ENCODE measurements around the gene KRTAP10-3.
"Not testable (repeated sequence)": the region's sequence is repeated elsewhere in the genome, so short reads cannot be mapped to it uniquely, and the experiment has no call there.

The KRTAP10-3 gene

DNA sequence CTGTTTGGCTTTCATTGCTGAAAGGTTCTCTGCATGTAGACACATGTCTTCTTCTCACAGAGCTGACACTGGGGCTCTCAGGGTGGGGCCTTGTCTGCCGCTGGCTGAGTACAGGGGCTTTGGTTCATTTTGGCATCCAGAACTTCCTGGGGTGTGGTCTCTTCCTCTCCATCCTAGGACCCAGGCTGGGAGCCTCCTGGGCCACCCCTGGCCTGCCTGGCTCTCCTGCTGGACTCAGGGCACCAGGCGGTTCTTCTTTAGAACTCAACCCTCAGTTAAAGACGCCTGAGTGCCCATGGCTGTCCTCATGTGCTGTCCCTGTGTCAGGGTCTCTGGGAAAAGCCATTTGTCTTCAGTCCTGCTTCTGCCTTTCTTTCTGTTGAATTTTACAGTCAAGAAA is 27.3 kb upstream of the KRTAP10-3 start:
- H3K9ac ChIP-seq (ENCODE audit: low read length), result no peak overlapping the region
- no peak overlapping the region for H3K4me3 ChIP-seq (ENCODE audit: low read depth, low read length)
- no peak overlapping the region for H3K27ac ChIP-seq (ENCODE audit: low read depth, low read length)
- H3K9me3 ChIP-seq (ENCODE audit: control insufficient read depth, insufficient read depth, low read depth, low read length), result peaks cover 11% of the 10 kb centered on the region
- H3K4me1 ChIP-seq (ENCODE audit: control insufficient read depth, insufficient read depth, low read length), result peaks cover 3% of the 10 kb centered on the region; the same call in 1 of the 2 replicates
- H3K36me3 ChIP-seq (ENCODE audit: control insufficient read depth, insufficient read depth, low read length), result no peaks in the 10 kb centered on the region
- H3K27me3 ChIP-seq (ENCODE audit: control insufficient read depth, insufficient read depth, low read length), result no peaks in the 10 kb centered on the region

GRCh38 chr21:44583800-44584147 is 25.2 kb upstream of the KRTAP10-3 start:
- H3K36me3 ChIP-seq (ENCODE audit: control insufficient read depth, insufficient read depth, low read length), result no peaks in the 10 kb centered on the region
- no peaks in the 10 kb centered on the region for H3K27me3 ChIP-seq (ENCODE audit: control insufficient read depth, insufficient read depth, low read length)
- H3K4me1 ChIP-seq (ENCODE audit: control insufficient read depth, insufficient read depth, low read length), result no peaks in the 10 kb centered on the region
- no peak overlapping the region for H3K27ac ChIP-seq (ENCODE audit: low read depth, low read length)
- peaks cover 12% of the 10 kb centered on the region for H3K9me3 ChIP-seq (ENCODE audit: control insufficient read depth, insufficient read depth, low read depth, low read length)
- H3K9ac ChIP-seq (ENCODE audit: low read length), result no peak overlapping the region
- H3K4me3 ChIP-seq (ENCODE audit: low read depth, low read length), result no peak overlapping the region

DNA sequence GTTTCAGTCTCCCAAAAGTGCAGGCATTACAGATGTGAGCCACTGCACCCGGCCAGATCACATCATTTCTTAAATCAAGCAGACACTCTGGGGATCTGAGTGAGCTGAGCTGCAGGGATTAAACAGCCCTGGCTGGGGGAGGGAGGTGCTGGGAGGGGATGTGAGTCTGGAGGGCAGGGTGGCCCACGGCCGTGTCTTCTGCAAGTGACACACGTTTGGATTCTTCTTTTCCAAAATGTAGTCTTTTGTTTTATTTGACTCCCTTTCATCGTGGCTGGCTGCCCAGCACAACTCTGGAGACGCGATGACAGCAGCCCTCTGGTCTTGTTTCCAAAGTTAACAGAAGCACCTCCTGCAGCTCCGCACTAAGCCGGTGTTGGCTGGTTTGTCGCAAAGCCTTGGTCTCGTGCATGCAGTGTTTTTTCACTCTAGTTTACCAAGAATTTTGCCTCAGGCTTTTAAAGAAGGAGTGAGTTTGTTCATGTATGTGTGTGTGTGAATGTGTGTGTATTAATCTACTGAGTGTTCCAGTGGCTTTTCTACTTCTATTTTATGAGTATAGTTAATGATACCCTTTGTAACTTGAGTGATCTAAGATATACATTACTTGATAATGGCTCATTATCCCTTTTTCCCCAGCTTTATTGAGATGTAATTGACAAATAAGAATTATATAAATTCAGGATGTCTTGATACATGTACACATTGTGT is 24.6 kb upstream of the KRTAP10-3 start:
- no peak overlapping the region for H3K9ac ChIP-seq (ENCODE audit: low read length)
- no peak overlapping the region for H3K27ac ChIP-seq (ENCODE audit: low read depth, low read length)
- H3K4me1 ChIP-seq (ENCODE audit: control insufficient read depth, insufficient read depth, low read length), result no peaks in the 10 kb centered on the region
- H3K36me3 ChIP-seq (ENCODE audit: control insufficient read depth, insufficient read depth, low read length), result no peaks in the 10 kb centered on the region
- no peak overlapping the region for H3K4me3 ChIP-seq (ENCODE audit: low read depth, low read length)
- H3K9me3 ChIP-seq (ENCODE audit: control insufficient read depth, insufficient read depth, low read depth, low read length), result peaks cover 12% of the 10 kb centered on the region
- H3K27me3 ChIP-seq (ENCODE audit: control insufficient read depth, insufficient read depth, low read length), result no peaks in the 10 kb centered on the region

- Histone ChIP-seq H3K27ac (ENCODE audit: low read depth, low read length) (no peak overlapping the region), H3K4me3 (ENCODE audit: low read depth, low read length) (no peak overlapping the region), H3K9ac (ENCODE audit: low read length) (no peak overlapping the region), H3K4me1 (ENCODE audit: control insufficient read depth, insufficient read depth, low read length) (no peaks in the 10 kb centered on the region), H3K36me3 (ENCODE audit: control insufficient read depth, insufficient read depth, low read length) (no peaks in the 10 kb centered on the region), H3K9me3 (ENCODE audit: control insufficient read depth, insufficient read depth, low read depth, low read length) (peaks cover 16% of the 10 kb centered on the region), H3K27me3 (ENCODE audit: control insufficient read depth, insufficient read depth, low read length) (no peaks in the 10 kb centered on the region)
These were observed 23.5 kb upstream of the KRTAP10-3 start for GRCh38 chr21:44582055-44582454.

DNA sequence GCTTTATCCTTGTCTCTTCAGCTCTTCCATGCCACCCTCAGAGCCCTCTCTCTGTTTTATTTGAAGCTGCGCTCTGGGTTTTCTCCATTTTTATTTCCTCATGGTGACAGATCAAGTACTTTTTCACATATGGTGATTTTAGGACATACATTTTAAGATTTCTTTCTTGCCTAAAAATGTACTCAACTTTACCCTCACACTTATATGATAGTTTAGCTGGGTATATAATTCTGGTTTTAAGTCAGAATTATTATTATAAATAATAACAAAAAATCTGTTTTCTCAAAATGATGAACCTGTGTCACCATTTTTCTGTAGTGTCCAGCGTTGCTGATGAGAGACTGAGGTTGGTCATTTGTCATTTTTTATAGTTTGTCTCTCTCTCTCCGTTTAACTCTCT is 22.6 kb upstream of the KRTAP10-3 start:
- no peak overlapping the region for H3K4me3 ChIP-seq (ENCODE audit: low read depth, low read length)
- no peak overlapping the region for H3K27ac ChIP-seq (ENCODE audit: low read depth, low read length)
- no peaks in the 10 kb centered on the region for H3K4me1 ChIP-seq (ENCODE audit: control insufficient read depth, insufficient read depth, low read length)
- no peak overlapping the region for H3K9ac ChIP-seq (ENCODE audit: low read length)
- H3K9me3 ChIP-seq (ENCODE audit: control insufficient read depth, insufficient read depth, low read depth, low read length), result peaks cover 20% of the 10 kb centered on the region
- H3K36me3 ChIP-seq (ENCODE audit: control insufficient read depth, insufficient read depth, low read length), result no peaks in the 10 kb centered on the region
- H3K27me3 ChIP-seq (ENCODE audit: control insufficient read depth, insufficient read depth, low read length), result no peaks in the 10 kb centered on the region

GRCh38 chr21:44580231-44580821 is 21.7 kb upstream of the KRTAP10-3 start, which contains the start of gene KRTAP10-5:
TSS of gene KRTAP10-5 (minus strand) at chr21:44580604. CDS start at chr21:44580578, 26 bp downstream.
- not testable (repeated sequence) for H3K36me3 ChIP-seq (ENCODE audit: control insufficient read depth, insufficient read depth, low read length); H3K27me3 ChIP-seq (ENCODE audit: control insufficient read depth, insufficient read depth, low read length); H3K9ac ChIP-seq (ENCODE audit: low read length); H3K27ac ChIP-seq (ENCODE audit: low read depth, low read length); H3K4me1 ChIP-seq (ENCODE audit: control insufficient read depth, insufficient read depth, low read length); H3K4me3 ChIP-seq (ENCODE audit: low read depth, low read length)
- H3K9me3 ChIP-seq (ENCODE audit: control insufficient read depth, insufficient read depth, low read depth, low read length), result peaks cover 17% of the 10 kb centered on the region

GRCh38 chr21:44579833-44580144 is 21.2 kb upstream of the KRTAP10-3 start:
- peaks cover 17% of the 10 kb centered on the region for H3K9me3 ChIP-seq (ENCODE audit: control insufficient read depth, insufficient read depth, low read depth, low read length)
- no peak overlapping the region for H3K4me3 ChIP-seq (ENCODE audit: low read depth, low read length)
- H3K4me1 ChIP-seq (ENCODE audit: control insufficient read depth, insufficient read depth, low read length), result 0 out of 2 replicates have a peak, but pooled peaks cover 4% of the 10 kb centered on the region
- no peaks in the 10 kb centered on the region for H3K27me3 ChIP-seq (ENCODE audit: control insufficient read depth, insufficient read depth, low read length)
- H3K36me3 ChIP-seq (ENCODE audit: control insufficient read depth, insufficient read depth, low read length), result no peaks in the 10 kb centered on the region
- H3K27ac ChIP-seq (ENCODE audit: low read depth, low read length), result no peak overlapping the region
- no peak overlapping the region for H3K9ac ChIP-seq (ENCODE audit: low read length)

DNA sequence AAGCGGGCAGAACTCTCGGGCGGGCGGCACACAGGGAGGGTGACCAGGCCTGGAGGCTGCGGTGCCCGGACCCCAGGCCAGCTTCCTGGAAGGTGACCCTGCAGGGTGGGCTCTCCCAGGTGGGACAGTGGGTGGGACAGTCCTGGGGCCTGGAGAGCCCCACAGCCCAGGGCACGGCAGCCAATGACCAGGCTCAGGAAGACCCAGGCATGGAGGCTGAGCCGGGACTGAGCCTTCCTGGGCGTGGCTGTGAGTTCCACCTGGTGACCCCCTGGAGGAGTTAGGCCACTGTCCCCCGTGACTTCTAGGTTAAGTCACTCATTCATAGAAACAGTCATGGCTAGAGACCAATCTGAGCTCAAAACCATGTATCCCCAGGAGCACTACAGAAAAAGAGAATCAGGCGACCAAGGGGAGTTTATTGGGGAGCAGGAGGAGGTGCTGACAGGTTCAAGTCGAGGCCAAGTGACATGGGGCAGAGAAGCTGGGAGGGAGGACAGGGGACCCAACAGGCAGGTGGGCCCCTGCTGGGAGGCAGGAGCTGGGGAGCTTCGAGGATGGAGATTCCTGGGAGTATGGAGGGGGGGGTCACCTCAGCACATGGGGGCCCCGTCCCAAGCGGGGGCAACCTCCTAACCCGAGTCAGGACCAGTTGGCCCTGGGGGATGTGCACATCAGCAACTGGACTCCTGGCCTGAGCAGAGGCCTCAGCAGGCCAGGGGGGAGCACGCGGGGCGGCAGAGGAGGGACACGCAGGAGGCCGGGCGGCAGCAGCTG is 20.6 kb upstream of the KRTAP10-3 start:
- no peak overlapping the region for H3K9ac ChIP-seq (ENCODE audit: low read length)
- H3K36me3 ChIP-seq (ENCODE audit: control insufficient read depth, insufficient read depth, low read length), result no peaks in the 10 kb centered on the region
- H3K9me3 ChIP-seq (ENCODE audit: control insufficient read depth, insufficient read depth, low read depth, low read length), result peaks cover 17% of the 10 kb centered on the region
- no peak overlapping the region for H3K27ac ChIP-seq (ENCODE audit: low read depth, low read length)
- H3K4me1 ChIP-seq (ENCODE audit: control insufficient read depth, insufficient read depth, low read length), result 0 out of 2 replicates have a peak, but pooled peaks cover 5% of the 10 kb centered on the region
- no peak overlapping the region for H3K4me3 ChIP-seq (ENCODE audit: low read depth, low read length)
- no peaks in the 10 kb centered on the region for H3K27me3 ChIP-seq (ENCODE audit: control insufficient read depth, insufficient read depth, low read length)

DNA sequence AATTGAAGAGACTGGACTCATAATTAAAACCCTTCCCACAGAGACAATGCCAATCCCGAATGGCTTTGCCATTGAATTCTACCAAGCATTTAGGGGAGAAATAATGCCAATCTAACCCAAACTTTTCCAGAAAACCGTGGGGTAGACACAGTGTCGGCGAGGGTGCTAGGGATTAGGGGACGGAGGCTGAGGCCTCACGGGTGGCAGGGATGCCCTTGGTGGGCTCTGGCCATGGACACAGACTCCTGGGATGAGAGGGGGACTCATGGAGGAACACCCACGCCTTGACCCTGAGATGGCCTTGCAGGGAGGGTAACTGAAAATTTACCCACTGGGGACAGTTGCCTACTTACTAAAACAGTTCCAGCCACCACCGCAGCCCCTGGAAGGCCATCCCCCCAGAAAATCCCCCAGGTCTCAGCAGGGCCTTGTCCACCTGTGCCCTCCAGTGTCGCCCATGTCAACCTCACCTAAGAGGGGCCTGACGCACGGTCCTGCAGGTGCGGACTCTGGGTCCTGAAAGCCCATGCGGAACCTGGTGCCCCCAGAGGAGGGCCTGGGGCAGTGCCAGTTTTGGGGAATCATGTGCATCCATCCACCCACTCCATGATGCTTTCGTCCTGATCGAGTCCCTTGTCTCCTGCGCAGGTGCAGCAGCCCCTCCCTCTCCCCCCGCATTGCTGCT is 19.9 kb upstream of the KRTAP10-3 start:
- Histone ChIP-seq H3K9ac (ENCODE audit: low read length) (no peak overlapping the region), H3K27me3 (ENCODE audit: control insufficient read depth, insufficient read depth, low read length) (no peaks in the 10 kb centered on the region), H3K4me3 (ENCODE audit: low read depth, low read length) (no peak overlapping the region), H3K36me3 (ENCODE audit: control insufficient read depth, insufficient read depth, low read length) (no peaks in the 10 kb centered on the region), H3K4me1 (ENCODE audit: control insufficient read depth, insufficient read depth, low read length) (0 out of 2 replicates have a peak, but pooled peaks cover 5% of the 10 kb centered on the region), H3K9me3 (ENCODE audit: control insufficient read depth, insufficient read depth, low read depth, low read length) (peaks cover 17% of the 10 kb centered on the region), H3K27ac (ENCODE audit: low read depth, low read length) (no peak overlapping the region)

DNA sequence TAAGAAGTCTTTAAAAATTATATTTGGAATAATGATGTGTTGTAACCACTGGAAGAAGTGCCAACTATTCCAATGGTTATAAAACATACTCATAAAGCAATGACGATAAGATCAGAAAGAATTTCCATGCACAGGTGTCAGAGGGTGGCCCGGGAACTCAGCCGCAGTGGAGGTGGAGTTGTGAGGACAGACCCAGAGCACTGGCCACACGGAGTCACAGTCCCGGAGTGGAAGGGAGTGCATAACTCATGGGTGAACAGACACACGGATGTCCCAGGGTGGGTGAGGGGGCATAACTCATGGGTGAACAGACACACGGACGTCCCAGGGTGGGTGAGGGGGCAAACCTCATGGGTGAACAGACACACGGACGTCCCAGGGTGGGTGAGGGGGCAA is 17.4 kb upstream of the KRTAP10-3 start:
- 0 out of 2 replicates have a peak, but pooled peaks cover 5% of the 10 kb centered on the region for H3K4me1 ChIP-seq (ENCODE audit: control insufficient read depth, insufficient read depth, low read length)
- H3K9ac ChIP-seq (ENCODE audit: low read length), result no peak overlapping the region
- peaks cover 25% of the 10 kb centered on the region for H3K9me3 ChIP-seq (ENCODE audit: control insufficient read depth, insufficient read depth, low read depth, low read length)
- H3K27me3 ChIP-seq (ENCODE audit: control insufficient read depth, insufficient read depth, low read length), result no peaks in the 10 kb centered on the region
- H3K4me3 ChIP-seq (ENCODE audit: low read depth, low read length), result no peak overlapping the region
- no peak overlapping the region for H3K27ac ChIP-seq (ENCODE audit: low read depth, low read length)
- H3K36me3 ChIP-seq (ENCODE audit: control insufficient read depth, insufficient read depth, low read length), result no peaks in the 10 kb centered on the region

Measured in HUES6 (cell line).